ENCODE results near the gene NAP1L2.

GRCh38 chrX:73214426-73215094 is at the start of gene NAP1L2:
- TF ChIP-seq CTCF (IDR thresholded peaks at IDR 0.05 in 8 of 11, conservative IDR thresholded peaks at IDR 0.05 in 3 of 11) (no peak), POLR2A (IDR thresholded peaks at IDR 0.05) (no peak)

All from spleen (tissue), 7 donors.